Prostate gland (tissue), 2 donors: ENCODE measurements around the gene RCOR1.

Experiments used
- CTCF ChIP-seq, 4 experiments: fragments of 200-600 bp in 2 of 4; fragments of 450-650 bp in 2 of 4; sonication (generic) in 2 of 4; IDR thresholded peaks; 1 replicate in 3 of 4; 2 replicates in 1 of 4; pipeline ENCODE4 v1.5.1; 2016 to 2019; ENCODE audit warnings: antibody characterized with exemption in 4 of 4, mild to moderate bottlenecking in 2 of 4, moderate library complexity in 2 of 4
- POLR2A ChIP-seq: fragments of 450-650 bp; IDR thresholded peaks from one replicate; pipeline ENCODE4 v1.6.1; 2016; ENCODE audit warnings: antibody characterized with exemption, mild to moderate bottlenecking
- POLR2AphosphoS5 ChIP-seq: sonication (generic); formaldehyde crosslinking; IDR thresholded peaks from one replicate; pipeline ENCODE4 v1.6.1; 2017; ENCODE audit warnings: antibody characterized with exemption

GRCh38 chr14:102616318-102616717, 23.9 kb downstream of the RCOR1 start:
- TF ChIP-seq CTCF (IDR thresholded peaks at IDR 0.05): no peak
- TF ChIP-seq POLR2A: no peak
- TF ChIP-seq POLR2AphosphoS5: no peak
